ENCODE measurements around the gene FLT4. TPM values are rescaled to one million over a fixed set of nuclear protein-coding genes. Genes with fewer than 3 reads are reported as not detected.
A peak's percentile ranks its signal among the peaks of the same experiment; 100 is the strongest.

Gene FLT4
- total and polyA plus RNA-seq, 2 of the 13 experiments (the other 11 are each of a cell fraction or from before 2014, with no cell fraction given): not detected

- TF ChIP-seq ZSCAN25 (CRISPR knock-in tag; IDR thresholded peaks at IDR 0.05) (no peak), THYN1 (CRISPR knock-in tag; IDR thresholded peaks at IDR 0.05; ENCODE audit: borderline replicate concordance, low read depth) (no peak), YY1 (IDR thresholded peaks at IDR 0.05; ENCODE audit: insufficient read depth, insufficient replicate concordance, low read depth, low read length) (no peak), ZNF788 (CRISPR knock-in tag; IDR thresholded peaks at IDR 0.05; ENCODE audit: borderline replicate concordance) (no peak)
These were observed 54.4 kb downstream of the FLT4 start (continued) for GRCh38 chr5:180595046-180595379.

- Histone ChIP-seq H3K27me3 (ENCODE audit: control insufficient read depth in 1 of 2, insufficient read depth in 2 of 2, low read length in 2 of 2) (peaks cover 23 to 68% of the 10 kb centered on the region in 2 experiments), H3K4me2 (ENCODE audit: low read depth, low read length) (no peak overlapping the region), H3K36me3 (replicated peaks in 1 of 2; ENCODE audit: control insufficient read depth in 1 of 2, insufficient read depth in 2 of 2, low read length in 2 of 2) (no peaks in the 10 kb centered on the region), H3K9me3 (ENCODE audit: low read length) (no peaks in the 10 kb centered on the region), H3K27ac (ENCODE audit: extremely low read length, insufficient read depth, low read length) (no peak overlapping the region), H3K4me3 (replicated peaks in 1 of 3; ENCODE audit: insufficient read depth in 1 of 3, low read depth in 2 of 3, low read length in 3 of 3) (no peak overlapping the region), H4K20me1 (ENCODE audit: insufficient read depth, low read length) (no peaks in the 10 kb centered on the region), H2AFZ (ENCODE audit: low read length) (no peak overlapping the region), H3K9ac (ENCODE audit: insufficient read depth, low read depth, low read length) (no peak overlapping the region), H3K79me2 (ENCODE audit: insufficient read depth, low read length) (no peaks in the 10 kb centered on the region), H3K4me1 (ENCODE audit: insufficient read depth, low read length) (peaks cover 24% of the 10 kb centered on the region)
- ATAC-seq (no peak), DNase-seq (ENCODE audit: low spot score) (no peak), FAIRE-seq (no peak)
- ChIA-PET CTCF (ENCODE audit: low intra/inter-chr PET ratio, low total read pairs) (no interaction called here), POLR2A (no interaction called here)
- TF ChIP-seq IKZF1 (IDR thresholded peaks at IDR 0.05): 0 out of 2 replicates have a peak, but pooled peaks have one; percentile 6
- no peak for TF ChIP-seq RBFOX2 (IDR thresholded peaks at IDR 0.05; ENCODE audit: low read depth, low read length)
- WGBS (ENCODE audit: low lambda C conversion rate): 22% methylated on average over 5 of the region's 17 CpGs
- in situ Hi-C loops (cut with HindIII; ENCODE audit: extremely low pct_ligation_motif_present, low pct_unique_long_range_greater_than_20kb) (no loop called here), intact Hi-C loops (cut with micrococcal nuclease; ENCODE audit: unreplicated experiment) (no loop called here)
- BruUV-seq (replicated peaks): no TSS peak
These were observed 54.9 kb downstream of the FLT4 start for GRCh38 chr5:180594311-180595045.
